Breast epithelium (tissue), 4 donors: ENCODE results near the gene FARP1. TPM values are rescaled to one million over a fixed set of nuclear protein-coding genes. Genes with fewer than 3 reads are reported as not detected.

ENCODE experiments used
- DNase-seq, 2 donors: peaks; one replicate each; pipeline ENCODE4 v3.0.0-alpha.2; 2019; ENCODE audit warnings: low spot score in 2 of 2
- H3K27ac ChIP-seq, 2 donors: fragments of 200-600 bp; sonication (generic) in 1 of 2; one replicate each; pipeline ENCODE4 v1.5.1; 2016 to 2019; ENCODE audit warnings: mild to moderate bottlenecking in 1 of 2
- H3K27me3 ChIP-seq, 2 donors: fragments of 200-600 bp; sonication (generic) in 1 of 2; one replicate each; pipeline versions ENCODE4 v1.5.1 to v1.6.0; 2017 to 2019; ENCODE audit warnings: control low read depth in 1 of 2, mild to moderate bottlenecking in 1 of 2
- H3K36me3 ChIP-seq: fragments of 200-600 bp; one replicate; pipeline ENCODE4 v1.5.1; 2019
- H3K4me1 ChIP-seq, 2 donors: fragments of 200-600 bp; sonication (generic); one replicate each; pipeline ENCODE4 v1.5.1; 2016 to 2019; ENCODE audit warnings: control low read depth in 1 of 2
- H3K4me3 ChIP-seq, 3 donors: fragments of 200-600 bp; sonication (generic); 1 replicate in 2 of 3; 2 replicates in 1 of 3; pipeline ENCODE4 v1.5.1; 2016 to 2019; ENCODE audit warnings: mild to moderate bottlenecking in 3 of 3, moderate library complexity in 2 of 3
- H3K9me3 ChIP-seq, 2 donors: fragments of 200-600 bp; sonication (generic) in 1 of 2; one replicate each; pipeline ENCODE4 v1.5.1; 2016 to 2019; ENCODE audit warnings: control low read depth in 1 of 2
- CTCF ChIP-seq, 3 donors: fragments of 450-650 bp; IDR thresholded peaks; one replicate each; pipeline ENCODE4 v1.5.1; 2016 to 2017; ENCODE audit warnings: antibody characterized with exemption in 3 of 3, mild to moderate bottlenecking in 3 of 3, moderate library complexity in 3 of 3
- POLR2A ChIP-seq: fragments of 450-650 bp; IDR thresholded peaks from one replicate; pipeline ENCODE4 v1.6.1; 2016; ENCODE audit warnings: antibody characterized with exemption, mild to moderate bottlenecking, moderate library complexity
- POLR2AphosphoS5 ChIP-seq, 3 donors: sonication (generic); formaldehyde crosslinking; IDR thresholded peaks; one replicate each; pipeline ENCODE4 v1.6.1; 2017; ENCODE audit warnings: antibody characterized with exemption in 3 of 3
- intact Hi-C: fragments of 100-400 bp; cut with DNase I; formaldehyde crosslinking; loops from one replicate; pipeline ENCODE4 v1.15.1; 2023; ENCODE audit warnings: low total_unique reads
- total RNA-seq, 3 donors: library from RNA; depleted of rRNA; stranded (reverse); fragments of >200 nt; gene quantifications; one replicate each; pipeline ENCODE4 v1.1.0, GENCODE V29; 2016

FARP1 gene
- total RNA-seq, 3 donors from 2014 or later: 29.8 to 97.3 (median 80.1) TPM

GRCh38 chr13:98118865-98119264, 24.0 kb upstream of the FARP1 start:
- H3K4me1 ChIP-seq: no peaks in the 10 kb centered on the region
- no peak for DNase-seq
- no peak for TF ChIP-seq POLR2AphosphoS5 (IDR thresholded peaks at IDR 0.05)
- TF ChIP-seq POLR2A: no peak
- TF ChIP-seq CTCF (IDR thresholded peaks at IDR 0.05): no peak
- no peak overlapping the region for H3K4me3 ChIP-seq
- H3K36me3 ChIP-seq: no peaks in the 10 kb centered on the region
- H3K9me3 ChIP-seq: peaks cover 6 to 10% of the 10 kb centered on the region in 2 donors
- intact Hi-C loops: no loop called here
- no peaks in the 10 kb centered on the region for H3K27me3 ChIP-seq
- no peak overlapping the region for H3K27ac ChIP-seq

GRCh38 chr13:98123176-98123575, 19.7 kb upstream of the FARP1 start:
- Histone ChIP-seq H3K9me3 (peaks cover 6 to 10% of the 10 kb centered on the region in 2 donors), H3K4me1 (no peaks in the 10 kb centered on the region), H3K27me3 (no peaks in the 10 kb centered on the region), H3K36me3 (no peaks in the 10 kb centered on the region), H3K27ac (no peak overlapping the region), H3K4me3 (no peak overlapping the region)
- TF ChIP-seq POLR2AphosphoS5 (IDR thresholded peaks at IDR 0.05) (no peak), POLR2A (no peak), CTCF (IDR thresholded peaks at IDR 0.05) (no peak)
- intact Hi-C loops: no loop called here
- DNase-seq: no peak

- no peak for DNase-seq
- H3K27me3 ChIP-seq: no peaks in the 10 kb centered on the region
- TF ChIP-seq POLR2AphosphoS5 (IDR thresholded peaks at IDR 0.05): no peak
- no peak for TF ChIP-seq POLR2A
- H3K36me3 ChIP-seq: no peaks in the 10 kb centered on the region
- intact Hi-C loops: no loop called here
- H3K9me3 ChIP-seq: no peaks in the 10 kb centered on the region
- H3K27ac ChIP-seq: no peak overlapping the region
- H3K4me1 ChIP-seq: no peaks in the 10 kb centered on the region
- no peak overlapping the region for H3K4me3 ChIP-seq
Observed at GRCh38 chr13:98129059-98129746, 13.7 kb upstream of the FARP1 start.

GRCh38 chr13:98133946-98134345, 8.9 kb upstream of the FARP1 start:
- intact Hi-C loops: no loop called here
- H3K4me1 ChIP-seq: no peaks in the 10 kb centered on the region
- H3K4me3 ChIP-seq: no peak overlapping the region
- no peaks in the 10 kb centered on the region for H3K9me3 ChIP-seq
- no peak for TF ChIP-seq POLR2A
- no peak for TF ChIP-seq POLR2AphosphoS5 (IDR thresholded peaks at IDR 0.05)
- no peak for TF ChIP-seq CTCF (IDR thresholded peaks at IDR 0.05)
- no peaks in the 10 kb centered on the region for H3K27me3 ChIP-seq
- no peak for DNase-seq
- no peaks in the 10 kb centered on the region for H3K36me3 ChIP-seq
- no peak overlapping the region for H3K27ac ChIP-seq

- Histone ChIP-seq H3K4me1 (no peaks in the 10 kb centered on the region), H3K9me3 (no peaks in the 10 kb centered on the region), H3K27ac (no peak overlapping the region), H3K36me3 (no peaks in the 10 kb centered on the region), H3K4me3 (no peak overlapping the region), H3K27me3 (no peaks in the 10 kb centered on the region)
- TF ChIP-seq POLR2A: no peak
- no peak for TF ChIP-seq CTCF (IDR thresholded peaks at IDR 0.05)
- no peak for TF ChIP-seq POLR2AphosphoS5 (IDR thresholded peaks at IDR 0.05)
- intact Hi-C loops: no loop called here
- DNase-seq: no peak
Observed at GRCh38 chr13:98134901-98135300, 8.0 kb upstream of the FARP1 start.
